ENCODE data around the gene LY6G6D.

DNA sequence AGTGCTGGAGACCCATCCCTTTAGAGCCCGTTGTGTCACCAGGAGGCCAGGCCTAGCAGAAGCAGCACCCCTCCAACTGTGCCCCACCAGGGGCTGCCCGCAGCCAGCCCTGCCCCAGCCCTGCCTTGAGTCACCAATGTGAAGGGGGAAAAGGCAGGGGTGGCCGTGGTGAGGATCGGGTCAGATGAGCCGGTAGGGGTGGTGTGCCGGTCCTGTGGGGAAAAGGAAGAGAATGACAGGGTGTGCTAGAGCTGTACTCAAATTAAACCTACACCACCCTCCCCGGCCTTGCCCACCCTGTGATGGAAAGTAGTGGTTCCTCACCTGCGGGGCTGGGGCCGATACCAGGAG, 50.4 kb downstream of the LY6G6D start:
- TF ChIP-seq, protein P1, sequence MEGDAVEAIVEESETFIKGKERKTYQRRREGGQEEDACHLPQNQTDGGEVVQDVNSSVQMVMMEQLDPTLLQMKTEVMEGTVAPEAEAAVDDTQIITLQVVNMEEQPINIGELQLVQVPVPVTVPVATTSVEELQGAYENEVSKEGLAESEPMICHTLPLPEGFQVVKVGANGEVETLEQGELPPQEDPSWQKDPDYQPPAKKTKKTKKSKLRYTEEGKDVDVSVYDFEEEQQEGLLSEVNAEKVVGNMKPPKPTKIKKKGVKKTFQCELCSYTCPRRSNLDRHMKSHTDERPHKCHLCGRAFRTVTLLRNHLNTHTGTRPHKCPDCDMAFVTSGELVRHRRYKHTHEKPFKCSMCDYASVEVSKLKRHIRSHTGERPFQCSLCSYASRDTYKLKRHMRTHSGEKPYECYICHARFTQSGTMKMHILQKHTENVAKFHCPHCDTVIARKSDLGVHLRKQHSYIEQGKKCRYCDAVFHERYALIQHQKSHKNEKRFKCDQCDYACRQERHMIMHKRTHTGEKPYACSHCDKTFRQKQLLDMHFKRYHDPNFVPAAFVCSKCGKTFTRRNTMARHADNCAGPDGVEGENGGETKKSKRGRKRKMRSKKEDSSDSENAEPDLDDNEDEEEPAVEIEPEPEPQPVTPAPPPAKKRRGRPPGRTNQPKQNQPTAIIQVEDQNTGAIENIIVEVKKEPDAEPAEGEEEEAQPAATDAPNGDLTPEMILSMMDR (IDR thresholded peaks at IDR 0.05): no peak
- TF ChIP-seq POLR2A (IDR thresholded peaks at IDR 0.05): no peak

Measured in transverse colon (tissue), 3 donors.